Psoas muscle (tissue), 8 donors: ENCODE measurements around the gene EHMT1. TPM values are rescaled to one million over a fixed set of nuclear protein-coding genes. Genes with fewer than 3 reads are reported as not detected.

ENCODE experiments used
- ATAC-seq, 4 donors: fragments of 200-7000 bp; cut with Tn5 transposase; one replicate each; pipeline ENCODE4 v1.9.1; 2020; ENCODE audit warnings: moderate library complexity in 3 of 4, mild to moderate bottlenecking in 2 of 4
- DNase-seq, 2 donors: peaks; one replicate each; pipeline ENCODE4 v3.0.0-alpha.2; 2020
- H3K27ac ChIP-seq: fragments of 200-600 bp; one replicate; pipeline ENCODE4 v1.8.0; 2022
- H3K27me3 ChIP-seq, 3 donors: fragments of 200-600 bp in 1 of 3; one replicate each; pipeline versions ENCODE4 v1.6.1 to v1.8.0; 2013 to 2022; ENCODE audit warnings: low read length in 2 of 3, mild to moderate bottlenecking in 2 of 3, moderate library complexity in 1 of 3; ENCODE audit not compliant: insufficient read depth in 3 of 3
- H3K36me3 ChIP-seq, 2 donors: fragments of 200-600 bp in 1 of 2; one replicate each; pipeline versions ENCODE4 v1.6.1 to v1.8.0; 2013 to 2022; ENCODE audit warnings: low read depth in 1 of 2, mild to moderate bottlenecking in 1 of 2, moderate library complexity in 1 of 2; ENCODE audit not compliant: insufficient read depth in 1 of 2
- H3K4me1 ChIP-seq: fragments of 200-600 bp; one replicate; pipeline ENCODE4 v1.8.0; 2022
- H3K4me3 ChIP-seq: fragments of 200-600 bp; one replicate; pipeline ENCODE4 v1.8.0; 2022; ENCODE audit warnings: mild to moderate bottlenecking
- H3K9me3 ChIP-seq: fragments of 200-600 bp; one replicate; pipeline ENCODE4 v1.8.0; 2022
- WGBS, 3 donors: extraction: QIAGEN DNeasy Blood & Tissue Kit; methylation state at CpG; one replicate each; pipeline versions ENCODE4 v1.1.6 to v1.1.7; 2013; 5-methylcytosine and 5-hydroxymethylcytosine counted together
- intact Hi-C, 2 donors: fragments of 100-400 bp; cut with DNase I; formaldehyde crosslinking; loops; one replicate each; pipeline versions ENCODE4 v1.11.0 to v1.14.2; 2022
- polyA plus RNA-seq, 3 donors: library from polyadenylated mRNA; stranded (reverse); fragments of 200-250 nt; gene quantifications; one replicate each; pipeline ENCODE4 v1.2.3, GENCODE V29; 2013
- total RNA-seq, 4 donors: library from RNA; stranded (reverse); fragmentation: NEBNext Ultra II Directional in 2 of 4; extraction: Animal tissue kit (Norgen Biotek cat#: 25700) in 2 of 4; gene quantifications; one replicate each; pipeline versions ENCODE4 v1.2.1 to v1.2.4, GENCODE V29; 2021 to 2023
- TF ChIP-seq, protein P1 (sequence below): fragments of 200-600 bp; IDR thresholded peaks from one replicate; pipeline ENCODE4 v1.8.0; 2022; ENCODE audit warnings: antibody characterized with exemption
- donor health status: healthy with polysubstance abuse.
- donor health status: DM: no; HTN: no; CAD: no; lungs with moderate emphysema.
- donor health status: Bipolar disorder and iron deficiency.
- donor health status: healthy.
- donor health status: DM: yes; HTN: yes; CAD: no.
- donor health status: DM: no; HTN: no; CAD: no.
- donor health status: DM: no; HTN: no; CAD: no.
- donor health status: DM: yes; HTN: yes; CAD: no.

EHMT1 gene
- total and polyA plus RNA-seq, 7 donors: 29.0 to 49.6 (median 31.2) TPM

DNA sequence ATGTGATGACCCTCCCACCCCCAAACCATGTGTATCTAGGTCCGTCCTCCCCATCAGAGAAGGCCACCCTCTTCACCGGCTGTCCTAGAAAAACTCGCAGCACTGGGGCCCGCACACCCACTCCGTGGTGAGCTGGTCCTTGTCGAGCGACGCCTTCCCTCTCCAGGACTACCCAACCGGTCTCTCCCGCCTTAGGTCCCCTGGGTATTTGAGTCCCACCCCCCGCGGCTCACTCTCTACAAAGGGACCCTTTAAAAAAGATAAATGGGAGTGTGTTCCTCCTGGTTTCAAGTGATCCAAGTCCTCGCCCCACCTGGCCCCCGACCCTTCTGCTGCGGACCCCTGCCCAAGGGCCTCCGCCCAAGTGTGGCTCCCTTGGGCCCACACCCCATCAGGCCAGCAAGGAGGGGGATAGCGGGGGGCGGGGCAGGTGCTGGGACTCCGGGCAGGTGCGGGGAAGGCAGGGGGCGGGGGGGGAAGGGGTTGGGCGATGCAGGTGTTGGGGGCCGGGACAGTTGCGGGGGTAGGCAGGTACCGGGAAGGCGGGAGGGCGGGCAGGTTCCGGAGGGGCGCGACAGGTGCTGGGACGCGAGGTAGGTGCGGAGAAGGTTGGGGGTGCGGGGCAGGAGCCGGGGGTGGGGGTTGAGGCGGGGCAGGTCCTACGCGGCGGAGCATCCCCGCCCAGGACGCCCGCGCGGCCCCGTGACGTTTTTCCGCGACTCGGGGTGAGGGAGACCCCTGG, 14.3 kb upstream of the EHMT1 start:
- Histone ChIP-seq H3K9me3 (no peaks in the 10 kb centered on the region), H3K36me3 (no peaks in the 10 kb centered on the region), H3K4me3 (peak overlapping the region; percentile 68), H3K4me1 (peaks cover 15% of the 10 kb centered on the region), H3K27me3 (no peaks in the 10 kb centered on the region), H3K27ac (peak overlapping the region; percentile 53)
- 8 to 12% (median 11%) methylated on average over 35 to 47 of the region's 49 CpGs for WGBS, 3 donors
- TF ChIP-seq, protein P1, sequence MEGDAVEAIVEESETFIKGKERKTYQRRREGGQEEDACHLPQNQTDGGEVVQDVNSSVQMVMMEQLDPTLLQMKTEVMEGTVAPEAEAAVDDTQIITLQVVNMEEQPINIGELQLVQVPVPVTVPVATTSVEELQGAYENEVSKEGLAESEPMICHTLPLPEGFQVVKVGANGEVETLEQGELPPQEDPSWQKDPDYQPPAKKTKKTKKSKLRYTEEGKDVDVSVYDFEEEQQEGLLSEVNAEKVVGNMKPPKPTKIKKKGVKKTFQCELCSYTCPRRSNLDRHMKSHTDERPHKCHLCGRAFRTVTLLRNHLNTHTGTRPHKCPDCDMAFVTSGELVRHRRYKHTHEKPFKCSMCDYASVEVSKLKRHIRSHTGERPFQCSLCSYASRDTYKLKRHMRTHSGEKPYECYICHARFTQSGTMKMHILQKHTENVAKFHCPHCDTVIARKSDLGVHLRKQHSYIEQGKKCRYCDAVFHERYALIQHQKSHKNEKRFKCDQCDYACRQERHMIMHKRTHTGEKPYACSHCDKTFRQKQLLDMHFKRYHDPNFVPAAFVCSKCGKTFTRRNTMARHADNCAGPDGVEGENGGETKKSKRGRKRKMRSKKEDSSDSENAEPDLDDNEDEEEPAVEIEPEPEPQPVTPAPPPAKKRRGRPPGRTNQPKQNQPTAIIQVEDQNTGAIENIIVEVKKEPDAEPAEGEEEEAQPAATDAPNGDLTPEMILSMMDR: no peak
- no peak for ATAC-seq
- intact Hi-C loops: no loop called here
- no peak for DNase-seq

DNA sequence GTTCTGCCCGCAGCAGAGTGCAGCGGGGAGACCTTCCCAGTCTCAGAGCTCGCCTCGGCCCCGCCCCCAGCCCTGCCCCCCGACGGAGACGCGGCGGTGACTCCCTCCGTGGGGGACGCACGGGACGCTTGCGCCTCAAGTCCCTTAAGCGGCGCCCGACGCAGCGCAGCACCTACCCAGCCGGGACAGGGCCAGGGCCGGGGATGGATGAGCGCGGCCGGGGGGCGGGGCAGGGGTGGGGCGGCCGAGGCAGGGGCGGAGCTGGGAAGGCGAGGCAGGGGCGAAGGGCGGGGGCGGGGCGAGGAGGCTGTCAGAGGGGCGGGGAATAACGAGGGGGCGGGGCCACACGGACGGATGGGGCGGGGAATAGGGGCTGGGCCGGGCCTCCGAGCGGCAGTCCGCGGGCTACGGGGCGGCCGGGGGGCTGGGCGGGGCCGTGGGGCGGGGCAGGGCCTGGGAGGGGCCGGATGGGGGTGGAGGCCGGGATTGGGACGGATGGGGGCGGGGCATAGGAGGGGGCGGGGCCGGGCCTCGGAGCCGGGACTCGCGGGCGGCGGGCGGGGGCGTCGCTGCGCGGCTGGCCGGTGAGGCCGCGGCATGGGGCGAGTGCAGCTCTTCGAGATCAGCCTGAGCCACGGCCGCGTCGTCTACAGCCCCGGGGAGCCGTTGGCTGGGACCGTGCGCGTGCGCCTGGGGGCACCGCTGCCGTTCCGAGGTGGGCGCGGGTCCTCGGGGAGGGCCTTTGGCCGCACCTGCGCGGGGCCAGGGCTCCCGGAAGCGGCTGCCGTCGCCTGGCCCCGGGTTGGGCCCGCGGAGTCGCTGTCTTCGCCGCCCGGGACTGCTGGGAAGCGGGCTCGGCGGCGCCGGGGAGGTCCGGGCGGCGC, 13.4 kb upstream of the EHMT1 start, which contains the start of gene ARRDC1:
TSS of gene ARRDC1 (plus strand) at position 566 of the 884 bp plus-strand sequence. CDS start at position 598, 32 bp downstream.
- Histone ChIP-seq H3K36me3 (no peaks in the 10 kb centered on the region), H3K9me3 (no peaks in the 10 kb centered on the region), H3K27ac (peak within 1 kb of the TSS; percentile 85), H3K4me1 (peaks cover 15% of the 10 kb centered on the region), H3K27me3 (no peaks in the 10 kb centered on the region), H3K4me3 (peak within 1 kb of the TSS; percentile 78)
- DNase-seq: peak; percentile 94 to 97
- ATAC-seq: peak; percentile 86 to 91 (median 90)
- TF ChIP-seq, protein P1: no peak
- WGBS, 3 donors: 0 to 4% (median 1%) methylated on average over 35 to 108 of the region's 111 CpGs
- intact Hi-C loops: no loop called here

DNA sequence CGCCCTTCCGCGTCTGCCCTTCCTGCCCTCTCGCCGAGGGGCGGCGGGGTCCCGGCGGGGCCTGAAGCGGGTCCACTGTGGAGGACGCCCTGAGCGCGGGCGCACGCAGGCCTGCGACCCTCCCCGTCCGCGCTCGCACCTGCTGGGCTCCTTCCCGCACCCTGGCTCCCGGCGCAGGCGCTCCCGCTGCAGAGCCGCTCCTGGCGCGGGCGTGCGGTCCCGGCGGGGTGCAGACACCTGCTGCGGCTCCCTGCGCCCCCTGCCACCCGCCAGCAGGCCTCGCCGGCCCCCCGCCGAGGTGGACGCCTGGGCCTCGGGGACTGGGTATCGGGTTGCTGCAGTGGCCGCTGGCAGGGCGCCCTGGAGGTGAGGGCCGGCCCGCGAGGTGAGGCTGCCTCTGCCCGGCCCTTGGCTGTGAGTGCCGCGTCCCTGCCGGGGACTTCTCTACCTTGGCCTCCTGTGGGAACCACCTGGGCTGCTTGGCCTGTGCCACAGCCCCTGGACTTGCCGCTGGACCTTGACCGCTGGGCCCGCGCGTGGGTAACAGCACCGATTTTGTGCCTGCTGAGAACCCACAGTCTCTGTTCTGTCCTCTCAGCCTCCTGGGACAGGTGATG, 12.7 kb upstream of the EHMT1 start:
- intact Hi-C loops: no loop called here
- TF ChIP-seq, protein P1: no peak
- H3K4me3 ChIP-seq: peak overlapping the region; percentile 78
- H3K27me3 ChIP-seq: no peaks in the 10 kb centered on the region
- WGBS, 3 donors: 3 to 5% (median 5%) methylated on average over 31 to 57 of the region's 57 CpGs
- ATAC-seq: peak; percentile 3 to 23 (median 7)
- peaks cover 15% of the 10 kb centered on the region for H3K4me1 ChIP-seq
- peak; percentile 54 to 74 for DNase-seq
- peak overlapping the region; percentile 85 for H3K27ac ChIP-seq
- H3K9me3 ChIP-seq: no peaks in the 10 kb centered on the region
- H3K36me3 ChIP-seq: no peaks in the 10 kb centered on the region

DNA sequence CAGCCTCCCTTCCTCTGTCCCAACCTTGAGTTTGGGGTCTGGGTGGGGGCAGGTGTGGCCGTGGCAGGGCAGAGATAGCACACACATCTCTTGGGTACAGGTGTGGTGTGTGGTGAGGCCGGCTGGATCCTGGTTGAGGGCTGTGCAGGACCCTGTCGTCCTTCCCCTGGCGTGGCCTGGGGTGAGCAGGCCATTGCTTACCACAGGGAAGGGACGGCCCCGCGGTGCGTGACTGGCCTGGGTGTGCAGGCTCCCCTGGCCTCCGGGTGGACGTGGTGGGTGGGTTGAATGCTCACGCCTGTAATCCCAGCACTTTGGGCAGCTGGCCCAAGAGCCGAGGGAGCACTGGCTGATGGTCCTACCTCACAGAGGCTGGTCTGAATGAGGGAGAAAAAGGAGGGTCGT, 12.1 kb upstream of the EHMT1 start:
- peak overlapping the region; percentile 78 for H3K4me3 ChIP-seq
- no peaks in the 10 kb centered on the region for H3K9me3 ChIP-seq
- ATAC-seq (no peak), DNase-seq (peak in 1 of 2 donors; percentile 66)
- TF ChIP-seq, protein P1: no peak
- WGBS, 3 donors: 43 to 52% (median 45%) methylated on average over 13 of the region's 13 CpGs
- H3K36me3 ChIP-seq: no peaks in the 10 kb centered on the region
- intact Hi-C loops: no loop called here
- H3K4me1 ChIP-seq: peaks cover 19% of the 10 kb centered on the region
- H3K27ac ChIP-seq: peak overlapping the region; percentile 9
- H3K27me3 ChIP-seq: no peaks in the 10 kb centered on the region
